HUES48 (cell line): ENCODE measurements around the gene CCDC6.

Source experiments
- H3K27ac ChIP-seq: one replicate; pipeline ENCODE4 v1.7.0; 2013; ENCODE audit warnings: low read depth, low read length, inconsistent platforms
- H3K27me3 ChIP-seq: 2 replicates; pipeline ENCODE4 v1.6.1; 2013; ENCODE audit warnings: mild to moderate bottlenecking, low read length; ENCODE audit not compliant: control insufficient read depth, insufficient read depth
- H3K36me3 ChIP-seq: 2 replicates; pipeline ENCODE4 v1.6.1; 2013; ENCODE audit warnings: low read length; ENCODE audit not compliant: control insufficient read depth, insufficient read depth
- H3K4me1 ChIP-seq: 2 replicates; pipeline ENCODE4 v1.6.1; 2013; ENCODE audit warnings: mild to moderate bottlenecking, low read length; ENCODE audit not compliant: control insufficient read depth, insufficient read depth
- H3K4me3 ChIP-seq: 2 replicates; pipeline ENCODE4 v1.5.1; 2013; ENCODE audit warnings: mild to moderate bottlenecking, low read depth, low read length
- H3K9ac ChIP-seq: 2 replicates; pipeline ENCODE4 v1.6.1; 2013; ENCODE audit warnings: mild to moderate bottlenecking, low read depth, low read length, moderate library complexity
- H3K9me3 ChIP-seq: 2 replicates; pipeline ENCODE4 v1.6.1; 2013; ENCODE audit warnings: low read length; ENCODE audit not compliant: control insufficient read depth, insufficient read depth

Gene CCDC6

GRCh38 chr10:59809644-59809974 lies 96.7 kb downstream of the CCDC6 start:
- H3K36me3 ChIP-seq, result peaks cover 96% of the 10 kb centered on the region
- no peak overlapping the region for H3K9ac ChIP-seq

GRCh38 chr10:59808896-59809643 lies 97.3 kb downstream of the CCDC6 start:
- Histone ChIP-seq H3K4me1 (peaks cover 11% of the 10 kb centered on the region; the same call in 1 of the 2 replicates), H3K9me3 (no peaks in the 10 kb centered on the region), H3K9ac (no peak overlapping the region), H3K27ac (peak overlapping the region; percentile 32), H3K27me3 (no peaks in the 10 kb centered on the region), H3K4me3 (no peak overlapping the region), H3K36me3 (peaks cover 96% of the 10 kb centered on the region)

More at GRCh38 chr10:59809644-59809974, 96.7 kb downstream of the CCDC6 start:
- Histone ChIP-seq H3K9me3 (no peaks in the 10 kb centered on the region), H3K27ac (no peak overlapping the region), H3K4me3 (no peak overlapping the region), H3K4me1 (peaks cover 11% of the 10 kb centered on the region; the same call in 1 of the 2 replicates), H3K27me3 (no peaks in the 10 kb centered on the region)

- H3K27ac ChIP-seq, result no peak overlapping the region
- H3K4me3 ChIP-seq, result no peak overlapping the region
- no peaks in the 10 kb centered on the region for H3K27me3 ChIP-seq
- peaks cover 19% of the 10 kb centered on the region for H3K4me1 ChIP-seq
- H3K9ac ChIP-seq, result no peak overlapping the region
- H3K9me3 ChIP-seq, result no peaks in the 10 kb centered on the region
- H3K36me3 ChIP-seq, result peaks cover 96% of the 10 kb centered on the region
Measured at GRCh38 chr10:59807629-59808620, 98.4 kb downstream of the CCDC6 start.

GRCh38 chr10:59805014-59805413 lies 101.3 kb downstream of the CCDC6 start:
- Histone ChIP-seq H3K27ac (no peak overlapping the region), H3K4me1 (peaks cover 19% of the 10 kb centered on the region), H3K36me3 (peaks cover 90% of the 10 kb centered on the region)

GRCh38 chr10:59804220-59804619 lies 102.1 kb downstream of the CCDC6 start:
- Histone ChIP-seq H3K27me3 (no peaks in the 10 kb centered on the region), H3K9ac (no peak overlapping the region), H3K27ac (no peak overlapping the region), H3K4me3 (no peak overlapping the region), H3K4me1 (peaks cover 13% of the 10 kb centered on the region), H3K36me3 (peaks cover 91% of the 10 kb centered on the region), H3K9me3 (no peaks in the 10 kb centered on the region)

More at GRCh38 chr10:59805014-59805413, 101.3 kb downstream of the CCDC6 start:
- H3K9ac ChIP-seq, result no peak overlapping the region
- H3K27me3 ChIP-seq, result no peaks in the 10 kb centered on the region
- no peak overlapping the region for H3K4me3 ChIP-seq
- no peaks in the 10 kb centered on the region for H3K9me3 ChIP-seq

- no peak overlapping the region for H3K4me3 ChIP-seq
- H3K36me3 ChIP-seq, result peaks cover 90% of the 10 kb centered on the region
- H3K4me1 ChIP-seq, result peaks cover 9% of the 10 kb centered on the region; the same call in 1 of the 2 replicates
- no peaks in the 10 kb centered on the region for H3K27me3 ChIP-seq
- H3K9me3 ChIP-seq, result no peaks in the 10 kb centered on the region
- no peak overlapping the region for H3K27ac ChIP-seq
- H3K9ac ChIP-seq, result no peak overlapping the region
Measured at GRCh38 chr10:59803714-59804113, 102.6 kb downstream of the CCDC6 start.

- Histone ChIP-seq H3K36me3 (peaks cover 82% of the 10 kb centered on the region), H3K9me3 (no peaks in the 10 kb centered on the region), H3K27ac (no peak overlapping the region), H3K4me1 (peaks cover 8% of the 10 kb centered on the region; the same call in 1 of the 2 replicates), H3K4me3 (no peak overlapping the region), H3K9ac (no peak overlapping the region), H3K27me3 (no peaks in the 10 kb centered on the region)
Measured at GRCh38 chr10:59801171-59801570, 105.2 kb downstream of the CCDC6 start.

- peaks cover 74% of the 10 kb centered on the region for H3K36me3 ChIP-seq
- H3K27me3 ChIP-seq, result no peaks in the 10 kb centered on the region
- no peaks in the 10 kb centered on the region for H3K9me3 ChIP-seq
- H3K4me3 ChIP-seq, result no peak overlapping the region
- peaks cover 8% of the 10 kb centered on the region; the same call in 1 of the 2 replicates for H3K4me1 ChIP-seq
- H3K9ac ChIP-seq, result no peak overlapping the region
- H3K27ac ChIP-seq, result no peak overlapping the region
Measured at GRCh38 chr10:59799421-59799820, 106.9 kb downstream of the CCDC6 start.

- Histone ChIP-seq H3K4me3 (no peak overlapping the region), H3K4me1 (0 out of 2 replicates have a peak, but pooled peaks cover 3% of the 10 kb centered on the region), H3K27ac (no peak overlapping the region), H3K9me3 (no peaks in the 10 kb centered on the region), H3K27me3 (no peaks in the 10 kb centered on the region), H3K9ac (no peak overlapping the region), H3K36me3 (peaks cover 68% of the 10 kb centered on the region)
Measured at GRCh38 chr10:59793919-59794318, 112.4 kb downstream of the CCDC6 start.

- Histone ChIP-seq H3K4me3 (no peak overlapping the region), H3K27ac (no peak overlapping the region), H3K9me3 (no peaks in the 10 kb centered on the region), H3K27me3 (no peaks in the 10 kb centered on the region), H3K9ac (no peak overlapping the region), H3K4me1 (0 out of 2 replicates have a peak, but pooled peaks cover 3% of the 10 kb centered on the region), H3K36me3 (peaks cover 60% of the 10 kb centered on the region)
Measured at GRCh38 chr10:59792812-59793211, 113.5 kb downstream of the CCDC6 start.
